HEK293 (cell line): Measurements from ENCODE around the gene PDGFC.
A peak's percentile ranks its signal among the peaks of the same experiment; 100 is the strongest.

Source experiments
- FEZF1 ChIP-seq: fragments of 450-650 bp; formaldehyde crosslinking; IDR thresholded peaks from 2 replicates; pipeline ENCODE4 v1.5.1; 2016; ENCODE audit warnings: missing biosample characterization, missing genetic modification characterization
- GLIS2 ChIP-seq: fragments of 450-650 bp; formaldehyde crosslinking; IDR thresholded peaks from 2 replicates; pipeline ENCODE4 v1.5.1; 2016; ENCODE audit warnings: missing biosample characterization, missing genetic modification characterization
- HOXA7 ChIP-seq: sonication (generic); formaldehyde crosslinking; IDR thresholded peaks from 2 replicates; pipeline ENCODE4 v1.8.1; 2022; ENCODE audit warnings: missing genetic modification reagents, borderline replicate concordance
- HOXD13 ChIP-seq: sonication (generic); formaldehyde crosslinking; IDR thresholded peaks from 2 replicates; pipeline ENCODE4 v1.8.0; 2022; ENCODE audit warnings: missing genetic modification reagents, borderline replicate concordance
- IKZF3 ChIP-seq: fragments of 450-650 bp; IDR thresholded peaks from 2 replicates; pipeline ENCODE4 v1.5.0; 2018; ENCODE audit warnings: missing biosample characterization, mild to moderate bottlenecking, missing genetic modification characterization, moderate library complexity
- KLF16 ChIP-seq: fragments of 450-650 bp; formaldehyde crosslinking; IDR thresholded peaks from 2 replicates; pipeline ENCODE4 v1.5.1; 2017; ENCODE audit warnings: missing biosample characterization, missing genetic modification characterization
- MEIS1 ChIP-seq: sonication (generic); formaldehyde crosslinking; IDR thresholded peaks from 2 replicates; pipeline ENCODE4 v1.8.1; 2022; ENCODE audit warnings: missing genetic modification reagents, mild to moderate bottlenecking, borderline replicate concordance
- RBAK ChIP-seq: fragments of 450-650 bp; formaldehyde crosslinking; IDR thresholded peaks from 2 replicates; pipeline ENCODE4 v1.5.1; 2016; ENCODE audit warnings: missing biosample characterization, missing genetic modification characterization
- SALL2 ChIP-seq: fragments of 450-650 bp; formaldehyde crosslinking; IDR thresholded peaks from 2 replicates; pipeline ENCODE4 v1.5.0; 2017; ENCODE audit warnings: missing biosample characterization, mild to moderate bottlenecking, missing genetic modification characterization, borderline replicate concordance
- ZBTB1 ChIP-seq: fragments of 450-650 bp; formaldehyde crosslinking; IDR thresholded peaks from 2 replicates; pipeline ENCODE4 v1.5.1; 2016; ENCODE audit warnings: missing biosample characterization, missing genetic modification characterization
- ZBTB6 ChIP-seq: fragments of 450-650 bp; formaldehyde crosslinking; IDR thresholded peaks from 2 replicates; pipeline ENCODE4 v1.5.1; 2017; ENCODE audit warnings: missing biosample characterization, missing genetic modification characterization
- ZNF138 ChIP-seq: fragments of 450-650 bp; formaldehyde crosslinking; IDR thresholded peaks from 2 replicates; pipeline ENCODE4 v1.5.1; 2016; ENCODE audit warnings: missing biosample characterization, missing genetic modification characterization, borderline replicate concordance
- ZNF18 ChIP-seq: fragments of 450-650 bp; formaldehyde crosslinking; IDR thresholded peaks from 2 replicates; pipeline ENCODE4 v1.5.1; 2016; ENCODE audit warnings: missing biosample characterization, missing genetic modification characterization
- ZNF394 ChIP-seq: fragments of 450-650 bp; formaldehyde crosslinking; IDR thresholded peaks from 2 replicates; pipeline ENCODE4 v1.5.1; 2016; ENCODE audit warnings: missing biosample characterization, missing genetic modification characterization, mild to moderate bottlenecking, moderate library complexity, borderline replicate concordance
- ZNF518A ChIP-seq: fragments of 450-650 bp; formaldehyde crosslinking; conservative IDR thresholded peaks from 2 replicates; pipeline ENCODE4 v1.5.1; 2016; ENCODE audit warnings: low read depth, missing biosample characterization, missing genetic modification characterization
- ZNF555 ChIP-seq: fragments of 450-650 bp; formaldehyde crosslinking; conservative IDR thresholded peaks from 2 replicates; pipeline ENCODE4 v1.5.1; 2017; ENCODE audit warnings: missing biosample characterization, mild to moderate bottlenecking, missing genetic modification characterization, inconsistent platforms
- ZNF560 ChIP-seq: fragments of 450-650 bp; formaldehyde crosslinking; IDR thresholded peaks from 2 replicates; pipeline ENCODE4 v1.5.1; 2017; ENCODE audit warnings: missing biosample characterization, missing genetic modification characterization, borderline replicate concordance
- ZNF670 ChIP-seq: fragments of 450-650 bp; formaldehyde crosslinking; IDR thresholded peaks from 2 replicates; pipeline ENCODE4 v1.5.1; 2016; ENCODE audit warnings: missing biosample characterization, missing genetic modification characterization, low read depth
- ZNF692 ChIP-seq: fragments of 450-650 bp; formaldehyde crosslinking; IDR thresholded peaks from 2 replicates; pipeline ENCODE4 v1.5.1; 2016; ENCODE audit warnings: missing biosample characterization, missing genetic modification characterization
- ZNF747 ChIP-seq: fragments of 450-650 bp; formaldehyde crosslinking; IDR thresholded peaks from 2 replicates; pipeline ENCODE4 v1.5.1; 2016; ENCODE audit warnings: missing biosample characterization, missing genetic modification characterization
- ZNF843 ChIP-seq: fragments of 450-650 bp; formaldehyde crosslinking; IDR thresholded peaks from 2 replicates; pipeline ENCODE4 v1.5.1; 2016; ENCODE audit warnings: missing biosample characterization, missing genetic modification characterization
- ZXDB ChIP-seq: fragments of 450-650 bp; formaldehyde crosslinking; IDR thresholded peaks from 2 replicates; pipeline ENCODE4 v1.5.1; 2016; ENCODE audit warnings: missing biosample characterization, missing genetic modification characterization
- TF ChIP-seq, protein P1 (sequence below): fragments of 450-650 bp; formaldehyde crosslinking; IDR thresholded peaks from 2 replicates; pipeline ENCODE4 v1.5.1; 2017; ENCODE audit warnings: missing biosample characterization, mild to moderate bottlenecking, missing genetic modification characterization, moderate library complexity
- TF ChIP-seq, protein P2 (sequence below): fragments of 450-650 bp; formaldehyde crosslinking; IDR thresholded peaks from 2 replicates; pipeline ENCODE4 v1.5.1; 2017; ENCODE audit warnings: missing biosample characterization, missing genetic modification characterization
- TF ChIP-seq, protein P3 (sequence below): fragments of 450-650 bp; formaldehyde crosslinking; IDR thresholded peaks from 2 replicates; pipeline ENCODE4 v1.5.1; 2016; ENCODE audit warnings: missing biosample characterization, missing genetic modification characterization

Gene PDGFC

DNA sequence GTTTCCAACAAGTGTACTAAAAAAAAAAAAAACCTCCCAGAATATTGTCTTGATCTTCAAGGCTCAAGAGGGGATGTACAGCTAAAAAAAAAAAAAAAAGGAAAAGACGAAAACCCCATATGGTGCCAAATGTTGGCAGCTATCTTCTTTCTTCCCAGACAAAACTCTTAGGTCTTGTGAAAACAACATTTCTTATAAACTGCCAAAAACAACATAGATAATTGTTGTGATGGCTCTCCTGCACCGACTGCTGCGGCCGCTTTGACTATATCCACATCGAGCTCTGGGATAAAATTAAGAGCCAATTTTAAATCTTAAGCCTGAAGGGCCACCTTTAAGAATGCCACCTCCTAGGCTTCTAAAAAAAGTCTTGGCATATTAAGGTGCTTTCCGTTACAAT lies 23.5 kb downstream of the PDGFC start (continued):
- TF ChIP-seq ZBTB6 (tag by site-specific recombination) (no peak), ZNF138 (tag by site-specific recombination) (no peak), ZNF555 (no peak), ZNF18 (tag by site-specific recombination) (no peak), ZNF394 (tag by site-specific recombination) (no peak), MEIS1 (CRISPR knock-in tag) (no peak), ZNF560 (tag by site-specific recombination) (no peak), FEZF1 (peak; percentile 35; the same call in 1 of the 2 replicates), HOXD13 (CRISPR knock-in tag) (no peak), IKZF3 (tag by site-specific recombination) (0 out of 2 replicates have a peak, but pooled peaks have one; percentile 49), HOXA7 (CRISPR knock-in tag) (no peak), RBAK (no peak), ZBTB1 (no peak), ZNF670 (tag by site-specific recombination) (no peak), ZNF518A (tag by site-specific recombination) (no peak), ZNF843 (tag by site-specific recombination) (peak; percentile 30; the same call in 1 of the 2 replicates), ZNF747 (no peak), KLF16 (tag by site-specific recombination) (no peak), GLIS2 (tag by site-specific recombination) (no peak), ZNF692 (tag by site-specific recombination) (no peak), ZXDB (tag by site-specific recombination) (peak; percentile 32; the same call in 1 of the 2 replicates), SALL2 (no peak)
- TF ChIP-seq, protein P1, sequence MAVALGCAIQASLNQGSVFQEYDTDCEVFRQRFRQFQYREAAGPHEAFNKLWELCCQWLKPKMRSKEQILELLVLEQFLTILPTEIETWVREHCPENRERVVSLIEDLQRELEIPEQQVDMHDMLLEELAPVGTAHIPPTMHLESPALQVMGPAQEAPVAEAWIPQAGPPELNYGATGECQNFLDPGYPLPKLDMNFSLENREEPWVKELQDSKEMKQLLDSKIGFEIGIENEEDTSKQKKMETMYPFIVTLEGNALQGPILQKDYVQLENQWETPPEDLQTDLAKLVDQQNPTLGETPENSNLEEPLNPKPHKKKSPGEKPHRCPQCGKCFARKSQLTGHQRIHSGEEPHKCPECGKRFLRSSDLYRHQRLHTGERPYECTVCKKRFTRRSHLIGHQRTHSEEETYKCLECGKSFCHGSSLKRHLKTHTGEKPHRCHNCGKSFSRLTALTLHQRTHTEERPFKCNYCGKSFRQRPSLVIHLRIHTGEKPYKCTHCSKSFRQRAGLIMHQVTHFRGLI (tag by site-specific recombination): no peak
- TF ChIP-seq, protein P2, sequence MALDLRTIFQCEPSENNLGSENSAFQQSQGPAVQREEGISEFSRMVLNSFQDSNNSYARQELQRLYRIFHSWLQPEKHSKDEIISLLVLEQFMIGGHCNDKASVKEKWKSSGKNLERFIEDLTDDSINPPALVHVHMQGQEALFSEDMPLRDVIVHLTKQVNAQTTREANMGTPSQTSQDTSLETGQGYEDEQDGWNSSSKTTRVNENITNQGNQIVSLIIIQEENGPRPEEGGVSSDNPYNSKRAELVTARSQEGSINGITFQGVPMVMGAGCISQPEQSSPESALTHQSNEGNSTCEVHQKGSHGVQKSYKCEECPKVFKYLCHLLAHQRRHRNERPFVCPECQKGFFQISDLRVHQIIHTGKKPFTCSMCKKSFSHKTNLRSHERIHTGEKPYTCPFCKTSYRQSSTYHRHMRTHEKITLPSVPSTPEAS: no peak
- TF ChIP-seq, protein P3, sequence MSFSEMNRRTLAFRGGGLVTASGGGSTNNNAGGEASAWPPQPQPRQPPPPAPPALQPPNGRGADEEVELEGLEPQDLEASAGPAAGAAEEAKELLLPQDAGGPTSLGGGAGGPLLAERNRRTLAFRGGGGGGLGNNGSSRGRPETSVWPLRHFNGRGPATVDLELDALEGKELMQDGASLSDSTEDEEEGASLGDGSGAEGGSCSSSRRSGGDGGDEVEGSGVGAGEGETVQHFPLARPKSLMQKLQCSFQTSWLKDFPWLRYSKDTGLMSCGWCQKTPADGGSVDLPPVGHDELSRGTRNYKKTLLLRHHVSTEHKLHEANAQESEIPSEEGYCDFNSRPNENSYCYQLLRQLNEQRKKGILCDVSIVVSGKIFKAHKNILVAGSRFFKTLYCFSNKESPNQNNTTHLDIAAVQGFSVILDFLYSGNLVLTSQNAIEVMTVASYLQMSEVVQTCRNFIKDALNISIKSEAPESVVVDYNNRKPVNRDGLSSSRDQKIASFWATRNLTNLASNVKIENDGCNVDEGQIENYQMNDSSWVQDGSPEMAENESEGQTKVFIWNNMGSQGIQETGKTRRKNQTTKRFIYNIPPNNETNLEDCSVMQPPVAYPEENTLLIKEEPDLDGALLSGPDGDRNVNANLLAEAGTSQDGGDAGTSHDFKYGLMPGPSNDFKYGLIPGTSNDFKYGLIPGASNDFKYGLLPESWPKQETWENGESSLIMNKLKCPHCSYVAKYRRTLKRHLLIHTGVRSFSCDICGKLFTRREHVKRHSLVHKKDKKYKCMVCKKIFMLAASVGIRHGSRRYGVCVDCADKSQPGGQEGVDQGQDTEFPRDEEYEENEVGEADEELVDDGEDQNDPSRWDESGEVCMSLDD: no peak
